ENCODE measurements around the gene HSPA12B. TPM values are rescaled to one million over a fixed set of nuclear protein-coding genes. Genes with fewer than 3 reads are reported as not detected.
A peak's percentile ranks its signal among the peaks of the same experiment; 100 is the strongest.

HSPA12B gene
- total and polyA plus RNA-seq, 2 of the 13 experiments (the other 11 are each of a cell fraction or from before 2014, with no cell fraction given): 0.01 TPM; not detected in 1

DNA sequence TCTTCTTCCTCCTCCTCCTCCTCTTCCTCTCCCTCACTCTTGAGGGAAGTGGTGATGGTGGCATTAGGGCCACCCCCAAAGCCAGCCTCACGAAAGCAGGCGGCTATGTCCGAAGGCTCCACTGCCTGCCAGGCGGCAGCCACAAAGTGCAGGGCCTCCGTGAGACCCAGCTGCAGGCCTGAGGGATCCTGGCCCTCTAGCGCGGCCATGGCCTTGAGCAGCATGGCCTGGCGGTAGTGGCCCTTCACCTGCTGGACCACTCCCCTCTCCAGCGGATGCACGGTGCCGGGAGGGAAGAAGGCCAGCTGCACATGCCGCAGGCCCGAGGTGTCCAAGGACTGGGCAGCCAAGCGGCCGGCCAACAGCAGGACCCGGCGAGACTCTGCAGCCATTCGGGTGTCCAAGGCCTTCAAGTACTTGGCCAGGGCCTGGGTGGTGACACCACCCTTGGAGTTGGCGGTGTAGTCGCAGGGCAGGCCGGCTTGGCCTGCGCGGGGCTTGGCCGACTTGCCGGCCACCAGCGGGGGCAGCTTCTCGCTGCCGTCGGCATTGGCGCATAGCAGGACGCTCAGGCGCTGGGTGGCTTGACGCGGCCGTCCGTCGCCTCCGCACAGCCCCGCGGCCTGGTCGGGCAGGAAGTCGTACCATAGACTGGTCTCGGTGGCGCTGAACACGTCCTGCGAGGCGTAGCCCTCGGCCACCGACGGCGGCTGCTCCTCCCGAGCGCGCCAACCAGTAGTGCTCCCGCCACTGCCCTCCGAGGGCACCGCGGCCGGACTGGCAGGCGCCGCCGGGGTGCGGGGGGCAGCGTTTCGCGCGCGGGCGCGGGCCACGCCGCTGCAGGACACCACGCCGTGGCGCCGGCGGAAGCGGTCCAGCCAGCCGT is 53.0 kb downstream of the HSPA12B start (continued):
- TF ChIP-seq ZNF501 (CRISPR knock-in tag; IDR thresholded peaks at IDR 0.05) (0 out of 2 replicates have a peak, but pooled peaks have one; percentile 9), ZNF550 (CRISPR knock-in tag; IDR thresholded peaks at IDR 0.05; ENCODE audit: borderline replicate concordance) (no peak), NR2F1 (CRISPR knock-in tag; IDR thresholded peaks at IDR 0.05) (peak; percentile 48 to 54; a peak in 1 of 4 replicates), NFATC3 (CRISPR knock-in tag; IDR thresholded peaks at IDR 0.05) (no peak), HOXA3 (CRISPR knock-in tag; IDR thresholded peaks at IDR 0.05) (peak; percentile 66), NR2C2 (CRISPR knock-in tag; IDR thresholded peaks at IDR 0.05; ENCODE audit: borderline replicate concordance) (0 out of 2 replicates have a peak, but pooled peaks have one; percentile 16), ZNF607 (CRISPR knock-in tag; IDR thresholded peaks at IDR 0.05; ENCODE audit: borderline replicate concordance) (no peak), SMAD1 (CRISPR knock-in tag; IDR thresholded peaks at IDR 0.05; ENCODE audit: borderline replicate concordance, low read depth) (no peak), SRSF1 (optimal IDR thresholded peaks at IDR 0.05; ENCODE audit: low read depth, low read length) (no peak), ZNF564 (CRISPR knock-in tag; IDR thresholded peaks at IDR 0.05) (peak; percentile 81), ZFY (CRISPR knock-in tag; IDR thresholded peaks at IDR 0.05) (peak; percentile 65)
- TF ChIP-seq, protein P1, sequence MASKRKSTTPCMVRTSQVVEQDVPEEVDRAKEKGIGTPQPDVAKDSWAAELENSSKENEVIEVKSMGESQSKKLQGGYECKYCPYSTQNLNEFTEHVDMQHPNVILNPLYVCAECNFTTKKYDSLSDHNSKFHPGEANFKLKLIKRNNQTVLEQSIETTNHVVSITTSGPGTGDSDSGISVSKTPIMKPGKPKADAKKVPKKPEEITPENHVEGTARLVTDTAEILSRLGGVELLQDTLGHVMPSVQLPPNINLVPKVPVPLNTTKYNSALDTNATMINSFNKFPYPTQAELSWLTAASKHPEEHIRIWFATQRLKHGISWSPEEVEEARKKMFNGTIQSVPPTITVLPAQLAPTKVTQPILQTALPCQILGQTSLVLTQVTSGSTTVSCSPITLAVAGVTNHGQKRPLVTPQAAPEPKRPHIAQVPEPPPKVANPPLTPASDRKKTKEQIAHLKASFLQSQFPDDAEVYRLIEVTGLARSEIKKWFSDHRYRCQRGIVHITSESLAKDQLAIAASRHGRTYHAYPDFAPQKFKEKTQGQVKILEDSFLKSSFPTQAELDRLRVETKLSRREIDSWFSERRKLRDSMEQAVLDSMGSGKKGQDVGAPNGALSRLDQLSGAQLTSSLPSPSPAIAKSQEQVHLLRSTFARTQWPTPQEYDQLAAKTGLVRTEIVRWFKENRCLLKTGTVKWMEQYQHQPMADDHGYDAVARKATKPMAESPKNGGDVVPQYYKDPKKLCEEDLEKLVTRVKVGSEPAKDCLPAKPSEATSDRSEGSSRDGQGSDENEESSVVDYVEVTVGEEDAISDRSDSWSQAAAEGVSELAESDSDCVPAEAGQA (IDR thresholded peaks at IDR 0.05; ENCODE audit: low read depth): 0 out of 2 replicates have a peak, but pooled peaks have one; percentile 64
- TF ChIP-seq, protein P1 (CRISPR knock-in tag; IDR thresholded peaks at IDR 0.05; ENCODE audit: borderline replicate concordance): no peak
- TF ChIP-seq, protein P2, sequence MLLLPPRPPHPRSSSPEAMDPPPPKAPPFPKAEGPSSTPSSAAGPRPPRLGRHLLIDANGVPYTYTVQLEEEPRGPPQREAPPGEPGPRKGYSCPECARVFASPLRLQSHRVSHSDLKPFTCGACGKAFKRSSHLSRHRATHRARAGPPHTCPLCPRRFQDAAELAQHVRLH (CRISPR knock-in tag; IDR thresholded peaks at IDR 0.05; ENCODE audit: borderline replicate concordance, low read depth): no peak
- TF ChIP-seq, protein P3, sequence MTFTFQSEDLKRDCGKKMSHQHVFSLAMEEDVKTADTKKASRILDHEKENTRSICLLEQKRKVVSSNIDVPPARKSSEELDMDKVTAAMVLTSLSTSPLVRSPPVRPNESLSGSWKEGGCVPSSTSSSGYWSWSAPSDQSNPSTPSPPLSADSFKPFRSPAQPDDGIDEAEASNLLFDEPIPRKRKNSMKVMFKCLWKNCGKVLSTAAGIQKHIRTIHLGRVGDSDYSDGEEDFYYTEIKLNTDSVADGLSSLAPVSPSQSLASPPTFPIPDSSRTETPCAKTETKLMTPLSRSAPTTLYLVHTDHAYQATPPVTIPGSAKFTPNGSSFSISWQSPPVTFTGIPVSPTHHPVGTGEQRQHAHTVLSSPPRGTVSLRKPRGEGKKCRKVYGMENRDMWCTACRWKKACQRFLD (CRISPR knock-in tag; IDR thresholded peaks at IDR 0.05; ENCODE audit: borderline replicate concordance): 0 out of 2 replicates have a peak, but pooled peaks have one; percentile 50
- TF ChIP-seq, protein P4, sequence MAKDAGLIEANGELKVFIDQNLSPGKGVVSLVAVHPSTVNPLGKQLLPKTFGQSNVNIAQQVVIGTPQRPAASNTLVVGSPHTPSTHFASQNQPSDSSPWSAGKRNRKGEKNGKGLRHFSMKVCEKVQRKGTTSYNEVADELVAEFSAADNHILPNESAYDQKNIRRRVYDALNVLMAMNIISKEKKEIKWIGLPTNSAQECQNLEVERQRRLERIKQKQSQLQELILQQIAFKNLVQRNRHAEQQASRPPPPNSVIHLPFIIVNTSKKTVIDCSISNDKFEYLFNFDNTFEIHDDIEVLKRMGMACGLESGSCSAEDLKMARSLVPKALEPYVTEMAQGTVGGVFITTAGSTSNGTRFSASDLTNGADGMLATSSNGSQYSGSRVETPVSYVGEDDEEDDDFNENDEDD (CRISPR knock-in tag; IDR thresholded peaks at IDR 0.05; ENCODE audit: borderline replicate concordance): peak; percentile 71; the same call in 1 of the 2 replicates
- TF ChIP-seq, protein P5, sequence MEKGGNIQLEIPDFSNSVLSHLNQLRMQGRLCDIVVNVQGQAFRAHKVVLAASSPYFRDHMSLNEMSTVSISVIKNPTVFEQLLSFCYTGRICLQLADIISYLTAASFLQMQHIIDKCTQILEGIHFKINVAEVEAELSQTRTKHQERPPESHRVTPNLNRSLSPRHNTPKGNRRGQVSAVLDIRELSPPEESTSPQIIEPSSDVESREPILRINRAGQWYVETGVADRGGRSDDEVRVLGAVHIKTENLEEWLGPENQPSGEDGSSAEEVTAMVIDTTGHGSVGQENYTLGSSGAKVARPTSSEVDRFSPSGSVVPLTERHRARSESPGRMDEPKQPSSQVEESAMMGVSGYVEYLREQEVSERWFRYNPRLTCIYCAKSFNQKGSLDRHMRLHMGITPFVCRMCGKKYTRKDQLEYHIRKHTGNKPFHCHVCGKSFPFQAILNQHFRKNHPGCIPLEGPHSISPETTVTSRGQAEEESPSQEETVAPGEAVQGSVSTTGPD (CRISPR knock-in tag; IDR thresholded peaks at IDR 0.05): peak; percentile 74

Measured in HepG2 (cell line).